Thyroid gland (tissue), 4 donors: ENCODE measurements around the gene B3GAT1.

ENCODE experiments used
- POLR2A ChIP-seq, 2 donors: fragments of 450-650 bp; IDR thresholded peaks; one replicate each; pipeline ENCODE4 v1.6.1; 2017; ENCODE audit warnings: antibody characterized with exemption in 2 of 2, mild to moderate bottlenecking in 2 of 2, moderate library complexity in 1 of 2
- TF ChIP-seq, protein P1 (sequence below), 6 experiments: fragments of 200-600 bp in 3 of 6; fragments of 450-650 bp in 3 of 6; sonication (generic) in 3 of 6; IDR thresholded peaks; one replicate each; pipeline ENCODE4 v1.5.1; 2016 to 2019; ENCODE audit warnings: antibody characterized with exemption in 6 of 6, mild to moderate bottlenecking in 2 of 6, inconsistent platforms in 1 of 6, moderate library complexity in 1 of 6

DNA sequence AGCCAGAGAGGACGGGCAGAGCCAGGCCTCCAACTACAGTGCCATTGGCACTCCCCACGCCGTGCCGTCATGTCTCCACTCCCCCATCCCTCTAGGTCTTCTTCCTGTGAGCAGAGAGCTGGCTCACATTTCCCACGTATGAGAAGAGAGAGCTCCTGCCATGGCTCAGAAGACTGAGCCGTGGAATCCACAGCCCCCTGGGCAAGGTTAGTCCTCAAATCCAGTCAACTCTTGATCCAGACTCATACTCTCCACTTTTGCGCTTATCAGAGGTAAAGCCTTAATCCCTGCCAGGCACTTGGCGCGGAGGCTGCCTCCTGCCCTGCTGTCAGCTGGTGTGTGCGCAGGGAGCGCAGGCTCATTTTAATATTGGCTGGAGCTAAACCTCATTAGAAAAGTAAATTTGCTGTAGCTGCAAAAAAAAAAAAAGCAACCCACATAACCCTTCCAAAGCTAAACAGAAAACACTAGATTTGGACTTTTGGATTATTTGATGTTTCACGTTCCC, 4.7 kb downstream of the B3GAT1 start:
- TF ChIP-seq, protein P1, sequence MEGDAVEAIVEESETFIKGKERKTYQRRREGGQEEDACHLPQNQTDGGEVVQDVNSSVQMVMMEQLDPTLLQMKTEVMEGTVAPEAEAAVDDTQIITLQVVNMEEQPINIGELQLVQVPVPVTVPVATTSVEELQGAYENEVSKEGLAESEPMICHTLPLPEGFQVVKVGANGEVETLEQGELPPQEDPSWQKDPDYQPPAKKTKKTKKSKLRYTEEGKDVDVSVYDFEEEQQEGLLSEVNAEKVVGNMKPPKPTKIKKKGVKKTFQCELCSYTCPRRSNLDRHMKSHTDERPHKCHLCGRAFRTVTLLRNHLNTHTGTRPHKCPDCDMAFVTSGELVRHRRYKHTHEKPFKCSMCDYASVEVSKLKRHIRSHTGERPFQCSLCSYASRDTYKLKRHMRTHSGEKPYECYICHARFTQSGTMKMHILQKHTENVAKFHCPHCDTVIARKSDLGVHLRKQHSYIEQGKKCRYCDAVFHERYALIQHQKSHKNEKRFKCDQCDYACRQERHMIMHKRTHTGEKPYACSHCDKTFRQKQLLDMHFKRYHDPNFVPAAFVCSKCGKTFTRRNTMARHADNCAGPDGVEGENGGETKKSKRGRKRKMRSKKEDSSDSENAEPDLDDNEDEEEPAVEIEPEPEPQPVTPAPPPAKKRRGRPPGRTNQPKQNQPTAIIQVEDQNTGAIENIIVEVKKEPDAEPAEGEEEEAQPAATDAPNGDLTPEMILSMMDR (IDR thresholded peaks at IDR 0.05), result no peak
- TF ChIP-seq POLR2A (IDR thresholded peaks at IDR 0.05), result no peak
